ENCODE data around the gene ZFHX3. TPM values are rescaled to one million over a fixed set of nuclear protein-coding genes. Genes with fewer than 3 reads are reported as not detected.

ZFHX3 gene
- 7.4 to 9.9 TPM (median 9.0 TPM) in 5 replicates for total RNA-seq (2022; extraction: Qiagen RNA extraction)

GRCh38 chr16:73047536-73048291, at the start of gene ZFHX3:
Gene ZFHX3 (minus strand): TSS chr16:73048128. CDS start chr16:72960145, 87,983 bp downstream.

